HG03045 (cell line): ENCODE results near the gene TSPAN14.

Experiments used
- ATAC-seq: cut with Tn5 transposase; IDR thresholded peaks from one replicate; pipeline ENCODE4 v1.9.1; 2021; ENCODE audit warnings: mild to moderate bottlenecking, moderate library complexity; ENCODE audit not compliant: unreplicated experiment

Gene TSPAN14

DNA sequence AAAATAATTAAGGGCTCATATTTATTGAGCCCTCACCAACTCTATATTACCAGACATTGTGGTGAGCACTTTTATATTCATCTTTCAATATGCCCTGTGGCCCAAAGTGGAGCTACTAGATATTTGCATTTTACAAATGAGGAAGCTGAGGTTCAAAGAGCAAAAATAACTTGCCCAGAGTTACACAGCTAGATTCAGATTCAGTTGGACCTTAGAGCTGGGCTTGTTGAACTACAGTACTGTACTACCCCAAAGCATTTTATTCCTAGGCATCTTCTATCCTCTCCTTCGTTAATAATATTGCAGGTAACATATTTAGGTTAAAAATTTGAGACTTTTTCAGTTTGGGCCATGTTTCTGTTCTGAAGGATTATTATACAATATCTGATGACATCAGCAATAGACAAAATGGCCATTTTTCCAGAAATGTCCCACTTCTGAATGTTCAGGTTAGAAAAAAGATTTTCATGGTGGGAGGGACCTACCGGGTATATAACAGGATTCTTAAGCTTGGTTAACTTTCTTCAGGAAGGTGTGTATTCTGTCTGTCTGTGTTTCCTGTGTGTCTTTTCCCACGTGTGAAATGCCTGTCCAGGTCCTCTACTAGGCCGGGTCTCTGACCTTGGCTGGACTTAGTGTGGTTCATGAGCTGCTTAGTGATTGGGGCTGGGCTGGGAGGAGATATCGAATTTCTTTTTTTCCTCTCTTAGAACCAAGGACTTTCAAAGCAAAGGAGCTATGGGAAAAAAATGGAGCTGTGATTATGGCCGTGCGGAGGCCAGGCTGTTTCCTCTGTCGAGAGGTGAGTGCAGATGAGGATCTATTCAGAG is 32.2 kb upstream of the TSPAN14 start:
- ATAC-seq = peak; percentile 86

- no peak for ATAC-seq
Measured at GRCh38 chr10:80425901-80426300, 28.2 kb upstream of the TSPAN14 start.

- no peak for ATAC-seq
Measured at GRCh38 chr10:80427541-80427940, 26.6 kb upstream of the TSPAN14 start.

- ATAC-seq = no peak
Measured at GRCh38 chr10:80429521-80429973, 24.6 kb upstream of the TSPAN14 start.

DNA sequence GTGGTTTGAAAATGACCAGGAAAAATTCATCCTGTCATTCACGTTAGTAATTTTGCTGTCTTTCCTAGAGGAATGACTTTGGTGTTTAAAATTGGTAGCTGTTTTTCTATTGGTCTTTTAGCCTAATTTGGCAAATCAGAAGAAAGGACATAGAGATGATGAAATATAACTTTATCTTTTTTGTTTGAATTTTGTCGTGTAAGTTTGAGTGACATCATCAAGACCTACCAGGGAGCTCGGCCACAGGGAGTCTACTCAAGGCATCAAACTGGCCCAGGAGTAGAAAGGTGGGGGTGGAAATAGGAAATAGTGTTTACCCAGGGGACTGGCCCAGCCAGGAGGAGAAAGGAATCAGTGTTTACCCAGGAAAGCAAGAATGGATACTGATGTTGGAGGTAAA is 21.0 kb upstream of the TSPAN14 start:
- ATAC-seq = no peak

GRCh38 chr10:80436446-80437098 is 17.5 kb upstream of the TSPAN14 start:
- ATAC-seq = no peak

DNA sequence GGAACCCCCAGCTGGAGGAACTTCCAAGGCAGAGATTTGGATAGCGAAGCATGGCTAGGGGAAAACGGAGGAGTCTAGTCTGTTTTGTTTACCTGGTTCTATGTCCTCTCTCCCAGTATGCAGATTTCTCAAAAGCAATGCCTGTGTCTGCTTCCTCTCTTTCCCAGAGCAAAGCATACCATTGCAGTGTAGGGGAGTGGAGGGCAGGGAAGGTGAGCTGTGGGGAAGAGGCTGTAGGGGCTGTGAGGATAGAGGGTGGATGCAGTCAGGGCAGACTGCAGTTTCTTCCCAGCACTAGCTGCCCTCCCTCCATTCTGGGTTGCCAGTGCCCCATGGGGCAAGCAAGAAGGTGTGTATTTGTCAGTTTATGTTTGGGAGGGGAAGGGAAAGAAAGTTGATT is 16.9 kb upstream of the TSPAN14 start:
- no peak for ATAC-seq

DNA sequence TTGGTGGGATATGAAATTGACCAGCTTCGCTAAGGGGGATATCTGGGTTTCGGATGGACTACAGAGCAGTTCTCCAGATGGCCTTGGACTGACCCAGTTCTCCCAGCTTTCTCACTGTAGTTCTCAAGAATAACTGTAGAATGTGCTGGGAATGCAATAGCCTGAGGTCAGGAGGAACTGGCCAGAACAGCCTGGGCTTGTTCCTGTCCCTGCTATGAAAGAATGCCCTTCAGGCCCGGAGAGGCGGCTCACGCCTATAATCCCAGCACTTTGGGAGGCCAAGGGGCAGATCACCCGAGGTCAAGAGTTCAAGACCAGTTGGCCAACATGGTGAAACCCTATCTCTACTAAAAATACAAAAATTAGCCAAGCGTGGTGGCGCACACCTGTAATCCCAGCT is 12.3 kb upstream of the TSPAN14 start:
- ATAC-seq = no peak

GRCh38 chr10:80442879-80443278 is 11.2 kb upstream of the TSPAN14 start:
- no peak for ATAC-seq

GRCh38 chr10:80443531-80443974 is 10.6 kb upstream of the TSPAN14 start:
- ATAC-seq = no peak

DNA sequence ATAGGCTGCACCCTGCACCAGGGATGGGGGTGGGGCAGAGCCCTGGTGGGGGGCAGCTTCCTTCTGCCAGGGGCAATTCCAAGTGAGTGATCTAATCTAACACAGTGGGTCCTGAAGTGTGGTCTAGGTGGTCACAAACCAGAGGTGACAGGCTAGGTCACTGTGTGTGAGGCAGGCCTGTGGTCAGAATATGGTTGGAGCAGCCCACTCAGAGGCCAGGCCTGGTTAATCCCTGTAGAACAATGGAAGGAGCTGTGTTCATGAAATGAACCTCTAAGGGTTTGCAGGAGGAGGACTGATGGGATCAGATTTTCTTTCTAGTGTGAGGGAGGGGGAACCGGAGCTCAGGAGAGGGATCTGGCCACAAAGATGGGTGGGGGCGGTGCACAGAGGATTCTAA is 10.0 kb upstream of the TSPAN14 start:
- ATAC-seq = no peak

- ATAC-seq = peak; percentile 73
Measured at GRCh38 chr10:80444646-80445319, 9.3 kb upstream of the TSPAN14 start.

DNA sequence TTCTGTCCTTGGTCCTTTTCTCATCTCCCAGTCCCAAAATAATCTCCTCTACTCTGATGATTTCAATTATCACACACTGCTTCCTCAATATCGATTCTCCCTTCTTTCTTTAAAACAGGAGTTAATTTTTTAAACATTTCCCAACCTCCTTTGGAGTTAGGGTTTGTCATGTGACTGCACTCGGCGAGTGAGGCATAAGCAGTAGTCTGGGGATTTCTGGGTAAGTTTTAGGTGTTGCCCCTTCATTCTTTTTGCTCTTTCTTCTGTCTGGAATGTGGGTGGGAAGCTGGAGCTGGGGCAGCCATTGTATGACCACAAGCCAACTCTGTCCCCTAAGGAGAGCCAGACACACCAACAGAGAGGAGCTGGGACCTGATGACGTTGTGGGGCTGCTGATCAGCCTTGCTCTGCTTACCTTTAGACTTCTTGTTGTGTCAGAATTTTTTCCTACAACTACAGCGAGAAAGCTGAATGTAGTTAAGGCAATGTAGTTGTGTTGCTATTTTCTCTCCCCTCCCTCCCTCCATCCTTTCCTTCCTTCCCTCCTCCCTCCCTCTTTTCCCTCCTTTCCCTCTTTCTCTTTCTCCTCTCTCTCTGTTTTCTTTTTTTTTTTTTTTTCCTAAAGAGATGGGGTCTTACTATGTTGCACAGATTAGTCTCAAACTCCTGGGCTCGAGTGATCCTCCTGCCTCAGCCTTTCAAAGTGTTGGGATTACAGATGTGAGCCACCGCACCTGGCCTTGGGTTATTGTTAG is 6.5 kb upstream of the TSPAN14 start:
- ATAC-seq = no peak

DNA sequence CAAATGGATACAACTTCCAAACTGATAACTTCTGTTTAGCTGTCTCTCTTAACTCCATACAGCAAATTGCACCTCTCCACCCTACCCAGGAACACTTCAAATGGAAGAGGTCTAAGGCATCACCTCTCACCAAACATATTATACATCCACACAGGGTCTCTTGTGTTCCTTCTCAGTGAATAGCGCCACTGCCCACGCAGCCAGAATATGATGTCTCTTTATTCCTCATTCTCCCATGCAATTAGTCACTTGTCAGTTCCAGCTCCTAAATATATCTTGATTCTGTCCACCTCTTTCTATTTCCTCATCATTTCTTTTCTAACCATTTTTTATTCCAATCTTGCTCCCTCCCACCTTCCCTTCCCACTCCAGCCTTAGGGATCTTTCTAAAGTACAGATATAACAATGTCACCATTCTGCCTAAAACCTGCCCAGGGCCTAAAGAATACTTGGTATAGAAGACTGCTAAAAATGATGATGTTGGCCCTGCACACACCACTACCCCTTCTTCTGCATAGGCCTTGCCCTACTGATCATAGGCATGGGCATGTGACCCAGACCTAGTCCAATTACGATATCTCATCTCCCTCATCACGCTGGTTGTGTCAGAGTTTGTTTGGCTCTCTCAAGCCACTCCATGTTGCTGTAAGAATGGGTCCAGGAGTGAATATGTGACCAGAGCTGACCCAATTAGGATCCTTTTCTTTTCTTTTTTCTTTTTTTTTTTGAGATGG is 5.7 kb upstream of the TSPAN14 start:
- ATAC-seq = no peak

- ATAC-seq = no peak
Measured at GRCh38 chr10:80449520-80449919, 4.6 kb upstream of the TSPAN14 start.

- no peak for ATAC-seq
Measured at GRCh38 chr10:80451132-80451531, 3.0 kb upstream of the TSPAN14 start.

GRCh38 chr10:80452069-80452468 is 2.0 kb upstream of the TSPAN14 start:
- no peak for ATAC-seq

- ATAC-seq = no peak
Measured at GRCh38 chr10:80452640-80453039, 1.5 kb upstream of the TSPAN14 start.

- no peak for ATAC-seq
Measured at GRCh38 chr10:80453056-80453841, 861 bp upstream of the TSPAN14 start.
